ENCODE results near the gene HOXA6.

HOXA6 gene

GRCh38 chr7:27147199-27148030 lies at the start of gene HOXA6:
TSS of gene HOXA6 (minus strand) at chr7:27147774. CDS start at chr7:27147749, 25 bp downstream.
- DNase-seq, result no peak

GRCh38 chr7:27196287-27196767 lies 48.8 kb upstream of the HOXA6 start:
- DNase-seq, result peak; percentile 29

GRCh38 chr7:27194686-27195379 lies 47.3 kb upstream of the HOXA6 start:
- no peak for DNase-seq

- DNase-seq, result no peak
These were observed 46.4 kb upstream of the HOXA6 start for GRCh38 chr7:27194002-27194352.

GRCh38 chr7:27193335-27194001 lies 45.9 kb upstream of the HOXA6 start:
- no peak for DNase-seq

- no peak for DNase-seq
These were observed 45.2 kb upstream of the HOXA6 start for GRCh38 chr7:27192546-27193334.

- no peak for DNase-seq
These were observed 44.4 kb upstream of the HOXA6 start for GRCh38 chr7:27191833-27192545.

GRCh38 chr7:27191161-27191731 lies 43.7 kb upstream of the HOXA6 start:
- DNase-seq, result no peak

GRCh38 chr7:27189997-27190748 lies 42.6 kb upstream of the HOXA6 start:
- DNase-seq, result peak; percentile 75

GRCh38 chr7:27189295-27189996 lies 41.9 kb upstream of the HOXA6 start:
- no peak for DNase-seq

GRCh38 chr7:27188386-27189294 lies 41.1 kb upstream of the HOXA6 start:
- no peak for DNase-seq

GRCh38 chr7:27187475-27188385 lies 40.2 kb upstream of the HOXA6 start:
- DNase-seq, result no peak

GRCh38 chr7:27186668-27187474 lies 39.3 kb upstream of the HOXA6 start:
- DNase-seq, result no peak

GRCh38 chr7:27185854-27186667 lies 38.5 kb upstream of the HOXA6 start:
- no peak for DNase-seq

- DNase-seq, result no peak
These were observed 37.7 kb upstream of the HOXA6 start, which contains the start of gene HOXA11 for GRCh38 chr7:27185013-27185853. TSS of gene HOXA11 (minus strand) at chr7:27185232. CDS start at chr7:27185144, 88 bp downstream.
